ENCODE results near the gene MIXL1.
"Not testable (repeated sequence)": the region's sequence is repeated elsewhere in the genome, so short reads cannot be mapped to it uniquely, and the experiment has no call there.

MIXL1 gene

GRCh38 chr1:226223157-226223785, at the start of gene MIXL1:
Gene MIXL1 (plus strand): TSS chr1:226223664. CDS start chr1:226223682, 18 bp downstream.
- DNase-seq (ENCODE audit: low read depth in 2 of 2), result no peak

- DNase-seq (ENCODE audit: low read depth in 2 of 2), result no peak
Measured at GRCh38 chr1:226176870-226177269, 46.6 kb upstream of the MIXL1 start.

GRCh38 chr1:226181996-226182714, 41.3 kb upstream of the MIXL1 start:
- no peak for DNase-seq (ENCODE audit: low read depth in 2 of 2)

- DNase-seq (ENCODE audit: low read depth in 2 of 2), result no peak
Measured at GRCh38 chr1:226185141-226186036, 38.1 kb upstream of the MIXL1 start.

- peak; percentile 73 to 76 for DNase-seq (ENCODE audit: low read depth in 2 of 2)
Measured at GRCh38 chr1:226186124-226187018, 37.1 kb upstream of the MIXL1 start, which contains the start of gene ACBD3. Gene ACBD3 (minus strand): TSS chr1:226186741. CDS start chr1:226186675, 66 bp downstream.

- no peak for DNase-seq (ENCODE audit: low read depth in 2 of 2)
Measured at GRCh38 chr1:226187019-226187322, 36.5 kb upstream of the MIXL1 start.

- DNase-seq (ENCODE audit: low read depth in 2 of 2), result no peak
Measured at GRCh38 chr1:226187380-226187779, 36.1 kb upstream of the MIXL1 start.

GRCh38 chr1:226195144-226195543, 28.3 kb upstream of the MIXL1 start:
- no peak for DNase-seq (ENCODE audit: low read depth in 2 of 2)

- DNase-seq (ENCODE audit: low read depth in 2 of 2), result no peak
Measured at GRCh38 chr1:226199971-226200370, 23.5 kb upstream of the MIXL1 start.

GRCh38 chr1:226201029-226201593, 22.4 kb upstream of the MIXL1 start:
- DNase-seq (ENCODE audit: low read depth in 2 of 2), result no peak

GRCh38 chr1:226202246-226202645, 21.2 kb upstream of the MIXL1 start:
- DNase-seq (ENCODE audit: low read depth in 2 of 2), result no peak

- not testable (repeated sequence) for DNase-seq (ENCODE audit: low read depth in 2 of 2)
Measured at GRCh38 chr1:226202666-226203065, 20.8 kb upstream of the MIXL1 start.

GRCh38 chr1:226203240-226203639, 20.2 kb upstream of the MIXL1 start:
- DNase-seq (ENCODE audit: low read depth in 2 of 2), result no peak

- no peak for DNase-seq (ENCODE audit: low read depth in 2 of 2)
Measured at GRCh38 chr1:226203655-226204054, 19.8 kb upstream of the MIXL1 start.

GRCh38 chr1:226204198-226204597, 19.3 kb upstream of the MIXL1 start:
- DNase-seq (ENCODE audit: low read depth in 2 of 2), result no peak

- DNase-seq (ENCODE audit: low read depth in 2 of 2), result no peak
Measured at GRCh38 chr1:226207048-226207447, 16.4 kb upstream of the MIXL1 start.

- no peak for DNase-seq (ENCODE audit: low read depth in 2 of 2)
Measured at GRCh38 chr1:226209307-226210059, 14.0 kb upstream of the MIXL1 start.

GRCh38 chr1:226210571-226211176, 12.8 kb upstream of the MIXL1 start:
- DNase-seq (ENCODE audit: low read depth in 2 of 2), result no peak

GRCh38 chr1:226211181-226211821, 12.2 kb upstream of the MIXL1 start:
- DNase-seq (ENCODE audit: low read depth in 2 of 2), result no peak

Data from stimulated activated CD8-positive, alpha-beta memory T cell treated with anti-CD3 and anti-CD28 coated beads, Interleukin-7, amount 100 ng/mL, for 4 hours (primary cell).